Right lobe of liver (tissue), 6 donors: ENCODE data around the gene YAP1. TPM values are rescaled to one million over a fixed set of nuclear protein-coding genes. Genes with fewer than 3 reads are reported as not detected.
"Not testable (repeated sequence)": the region's sequence is repeated elsewhere in the genome, so short reads cannot be mapped to it uniquely, and the experiment has no call there.

ENCODE experiments used
- ATAC-seq, 4 donors: fragments of 200-7000 bp; cut with Tn5 transposase; one replicate each; pipeline ENCODE4 v1.9.1; 2020; ENCODE audit warnings: mild to moderate bottlenecking in 4 of 4, moderate library complexity in 4 of 4
- DNase-seq, 3 donors: peaks; one replicate each; pipeline ENCODE4 v3.0.0-alpha.2; 2020
- H3K27ac ChIP-seq, 3 donors: fragments of 200-600 bp; one replicate each; pipeline ENCODE4 v1.8.0; 2022
- H3K27me3 ChIP-seq, 2 donors: fragments of 200-600 bp; one replicate each; pipeline ENCODE4 v1.8.0; 2022
- H3K36me3 ChIP-seq, 4 donors: fragments of 200-600 bp; sonication (generic) in 1 of 4; one replicate each; pipeline versions ENCODE4 v1.5.1 to v1.8.0; 2017 to 2022; ENCODE audit warnings: control low read depth in 1 of 4
- H3K4me1 ChIP-seq, 4 donors: fragments of 200-600 bp; sonication (generic) in 1 of 4; one replicate each; pipeline versions ENCODE4 v1.5.1 to v1.8.0; 2017 to 2022; ENCODE audit warnings: control low read depth in 1 of 4
- H3K4me3 ChIP-seq, 3 donors: fragments of 200-600 bp; one replicate each; pipeline ENCODE4 v1.8.0; 2022
- H3K9me3 ChIP-seq, 4 donors: fragments of 200-600 bp; sonication (generic) in 1 of 4; one replicate each; pipeline versions ENCODE4 v1.5.1 to v1.8.0; 2017 to 2022; ENCODE audit warnings: control low read depth in 1 of 4
- POLR2A ChIP-seq: fragments of 450-650 bp; IDR thresholded peaks from one replicate; pipeline ENCODE4 v1.6.1; 2017; ENCODE audit warnings: antibody characterized with exemption, mild to moderate bottlenecking
- WGBS: methylation state at CpG from one replicate; pipeline ENCODE4 v1.1.6; 2018; ENCODE audit warnings: low coverage, low lambda C conversion rate; ENCODE audit not compliant: insufficient coverage; ENCODE audit errors: missing lambda C conversion rate; 5-methylcytosine and 5-hydroxymethylcytosine counted together
- intact Hi-C, 2 donors: fragments of 100-400 bp; cut with DNase I; formaldehyde crosslinking; loops; one replicate each; pipeline versions ENCODE4 v1.11.2 to v1.14.1; 2022
- total RNA-seq, 6 experiments: library from RNA; depleted of rRNA in 2 of 6; stranded (reverse); fragments of >200 nt in 2 of 6; fragmentation: NEBNext Ultra II Directional in 3 of 6; extraction: Animal tissue kit (Norgen Biotek cat#: 25700) in 3 of 6; gene quantifications; one replicate each; pipeline versions ENCODE4 v1.1.0 to v1.2.4, GENCODE V29; 2016 to 2023
- TF ChIP-seq, protein P1 (sequence below), 4 donors: fragments of 200-600 bp in 3 of 4; fragments of 450-650 bp in 1 of 4; IDR thresholded peaks; one replicate each; pipeline versions ENCODE4 v1.5.1 to v1.8.0; 2016 to 2022; ENCODE audit warnings: antibody characterized with exemption in 4 of 4, mild to moderate bottlenecking in 2 of 4
- donor health status: DM: no; HTN: yes; CAD: no.
- donor health status: DM: no; HTN: no; CAD: no.
- donor health status: DM: no; HTN: no; CAD: no.
- donor health status: DM: no; HTN: yes; CAD: no.
- donor health status: DM: no; HTN: yes; CAD: no.

Gene YAP1
- total RNA-seq, 6 experiments from 2014 or later, result 17.9 to 60.5 (median 36.3) TPM

DNA sequence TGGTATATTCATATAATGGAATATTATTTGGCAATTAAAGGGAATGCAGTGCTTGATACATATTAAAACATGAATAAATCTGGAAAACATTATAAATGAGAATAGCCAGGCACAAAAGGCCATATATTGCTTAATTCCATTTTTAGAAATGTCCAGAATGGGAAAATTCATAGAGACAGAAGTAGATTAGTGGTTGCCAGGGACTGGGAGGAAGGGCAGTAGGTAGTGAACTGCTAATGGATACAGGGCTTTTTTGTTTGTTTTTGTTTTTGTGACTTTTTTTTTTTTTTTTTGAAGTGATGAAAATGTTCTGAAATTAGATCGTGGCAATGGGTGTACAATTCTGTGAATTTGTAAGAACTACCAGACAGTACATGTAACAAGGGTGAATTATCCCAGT lies 86.1 kb downstream of the YAP1 start:
- WGBS, result 92% methylated on average over 1 of the region's 1 CpG
- H3K4me1 ChIP-seq, result peaks cover 0 to 29% (median 5%) of the 10 kb centered on the region in 4 donors
- intact Hi-C loops, result no loop called here

DNA sequence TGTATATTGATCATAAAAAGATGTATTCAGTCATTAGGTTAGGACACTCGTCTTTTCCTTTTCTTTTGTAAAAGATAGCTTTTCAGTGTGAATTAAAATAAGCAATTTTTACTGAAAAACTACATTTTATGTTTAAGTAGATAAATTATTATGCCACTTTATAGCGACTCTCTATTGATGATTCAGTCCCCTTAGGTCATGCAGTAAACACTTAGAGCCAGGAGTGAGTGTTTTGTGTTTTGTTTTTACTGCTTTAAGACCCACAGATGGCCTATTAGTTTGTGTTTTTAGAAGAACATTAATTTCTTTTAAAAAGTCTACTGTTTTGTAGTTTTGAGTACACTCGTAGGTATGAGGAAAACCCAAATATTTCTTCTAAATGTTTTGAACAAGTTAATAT lies 86.6 kb downstream of the YAP1 start:
- H3K4me3 ChIP-seq, result no peak overlapping the region
- intact Hi-C loops, result no loop called here
- H3K27ac ChIP-seq, result no peak overlapping the region
- ATAC-seq (no peak), DNase-seq (no peak)
- TF ChIP-seq POLR2A, result no peak
- TF ChIP-seq, protein P1, sequence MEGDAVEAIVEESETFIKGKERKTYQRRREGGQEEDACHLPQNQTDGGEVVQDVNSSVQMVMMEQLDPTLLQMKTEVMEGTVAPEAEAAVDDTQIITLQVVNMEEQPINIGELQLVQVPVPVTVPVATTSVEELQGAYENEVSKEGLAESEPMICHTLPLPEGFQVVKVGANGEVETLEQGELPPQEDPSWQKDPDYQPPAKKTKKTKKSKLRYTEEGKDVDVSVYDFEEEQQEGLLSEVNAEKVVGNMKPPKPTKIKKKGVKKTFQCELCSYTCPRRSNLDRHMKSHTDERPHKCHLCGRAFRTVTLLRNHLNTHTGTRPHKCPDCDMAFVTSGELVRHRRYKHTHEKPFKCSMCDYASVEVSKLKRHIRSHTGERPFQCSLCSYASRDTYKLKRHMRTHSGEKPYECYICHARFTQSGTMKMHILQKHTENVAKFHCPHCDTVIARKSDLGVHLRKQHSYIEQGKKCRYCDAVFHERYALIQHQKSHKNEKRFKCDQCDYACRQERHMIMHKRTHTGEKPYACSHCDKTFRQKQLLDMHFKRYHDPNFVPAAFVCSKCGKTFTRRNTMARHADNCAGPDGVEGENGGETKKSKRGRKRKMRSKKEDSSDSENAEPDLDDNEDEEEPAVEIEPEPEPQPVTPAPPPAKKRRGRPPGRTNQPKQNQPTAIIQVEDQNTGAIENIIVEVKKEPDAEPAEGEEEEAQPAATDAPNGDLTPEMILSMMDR (IDR thresholded peaks at IDR 0.05), result no peak
- no peaks in the 10 kb centered on the region for H3K9me3 ChIP-seq
- H3K36me3 ChIP-seq, result no peaks in the 10 kb centered on the region
- H3K27me3 ChIP-seq, result no peaks in the 10 kb centered on the region
- H3K4me1 ChIP-seq, result peaks cover 0 to 29% (median 4%) of the 10 kb centered on the region in 4 donors
- WGBS, result 86% methylated on average over 3 of the region's 3 CpGs

More for the DNA sequence above, 86.1 kb downstream of the YAP1 start:
- H3K27ac ChIP-seq, result no peak overlapping the region
- no peaks in the 10 kb centered on the region for H3K9me3 ChIP-seq
- ATAC-seq, result no peak
- H3K4me3 ChIP-seq, result no peak overlapping the region
- DNase-seq, result no peak
- TF ChIP-seq POLR2A, result no peak
- TF ChIP-seq, protein P1 (IDR thresholded peaks at IDR 0.05), result no peak
- no peaks in the 10 kb centered on the region for H3K27me3 ChIP-seq
- no peaks in the 10 kb centered on the region for H3K36me3 ChIP-seq

DNA sequence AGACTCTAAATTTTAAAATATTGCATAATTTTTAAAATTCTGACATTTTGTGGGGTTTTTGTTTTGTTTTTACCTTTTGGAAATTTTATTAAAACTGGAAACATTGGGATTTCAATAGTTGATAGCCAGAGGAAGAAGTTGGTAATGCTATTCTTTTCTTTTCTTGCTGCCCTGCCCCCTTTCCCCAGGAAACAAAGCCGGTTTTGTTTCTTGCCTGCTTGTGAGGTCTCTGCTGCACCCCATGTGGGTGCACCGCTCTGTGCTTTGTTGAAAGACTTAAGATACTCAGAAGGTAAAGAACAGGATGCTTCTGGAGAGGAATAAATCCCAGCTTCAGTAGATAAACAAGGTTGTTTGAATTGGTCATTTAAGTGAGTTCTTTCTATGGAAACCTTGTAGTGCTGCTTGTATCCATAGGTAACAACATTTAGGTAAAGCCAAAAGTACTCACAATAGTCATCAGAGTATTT lies 87.5 kb downstream of the YAP1 start:
- DNase-seq (no peak), ATAC-seq (no peak)
- intact Hi-C loops, result no loop called here
- no peak overlapping the region for H3K27ac ChIP-seq
- H3K4me1 ChIP-seq, result peaks cover 0 to 21% (median 4%) of the 10 kb centered on the region in 4 donors
- 76% methylated on average over 2 of the region's 2 CpGs for WGBS
- H3K27me3 ChIP-seq, result no peaks in the 10 kb centered on the region
- H3K9me3 ChIP-seq, result no peaks in the 10 kb centered on the region
- H3K36me3 ChIP-seq, result no peaks in the 10 kb centered on the region
- H3K4me3 ChIP-seq, result no peak overlapping the region
- TF ChIP-seq, protein P1 (IDR thresholded peaks at IDR 0.05), result no peak
- no peak for TF ChIP-seq POLR2A

DNA sequence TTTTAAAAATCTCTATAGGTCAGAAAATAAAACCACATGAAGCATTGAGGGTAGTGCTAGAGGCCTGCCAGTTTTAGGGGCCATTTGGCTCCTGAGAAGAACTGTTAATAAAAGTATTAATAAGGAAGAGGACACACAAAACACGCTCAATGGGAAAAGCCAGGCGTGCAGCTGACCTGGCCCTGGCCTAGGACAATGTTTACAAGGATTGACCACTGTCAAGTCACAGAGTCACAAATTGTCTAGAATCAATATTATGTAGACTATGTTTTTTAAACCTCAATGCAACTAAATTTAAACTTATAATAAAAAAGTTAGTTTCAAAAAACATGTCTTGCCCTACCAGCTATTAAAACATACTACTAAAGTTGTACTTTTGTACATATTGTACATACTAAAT lies 89.4 kb downstream of the YAP1 start:
- no peak overlapping the region for H3K4me3 ChIP-seq
- H3K9me3 ChIP-seq, result no peaks in the 10 kb centered on the region
- TF ChIP-seq, protein P1 (IDR thresholded peaks at IDR 0.05), result no peak
- TF ChIP-seq POLR2A, result no peak
- H3K4me1 ChIP-seq, result peaks cover 0 to 13% (median 4%) of the 10 kb centered on the region in 4 donors
- peak in 3 of 4 donors; percentile 38 to 52 (median 42) for ATAC-seq
- DNase-seq, result no peak
- no peaks in the 10 kb centered on the region for H3K27me3 ChIP-seq
- intact Hi-C loops, result no loop called here
- no peak overlapping the region for H3K27ac ChIP-seq
- no peaks in the 10 kb centered on the region for H3K36me3 ChIP-seq
- WGBS, result 52% methylated on average over 2 of the region's 2 CpGs

DNA sequence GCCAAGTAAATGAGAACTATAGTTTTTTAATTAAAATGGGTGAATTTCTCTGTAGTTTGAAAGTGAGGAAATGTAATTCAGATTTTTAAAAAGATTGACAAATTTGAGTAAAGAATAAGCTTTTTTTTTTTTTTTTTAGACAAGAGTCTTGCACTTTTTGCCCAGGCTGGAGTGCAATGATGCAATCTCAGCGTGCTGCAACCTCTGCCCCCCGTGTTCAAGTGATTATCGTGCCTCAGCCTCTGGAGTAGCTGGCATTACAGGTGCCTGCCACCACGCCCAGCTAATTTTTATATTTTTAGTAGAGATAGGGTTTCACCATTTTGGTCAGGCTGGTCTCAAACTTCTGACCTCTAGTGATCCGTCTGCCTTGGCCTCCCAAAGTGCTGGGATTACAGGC lies 90.1 kb downstream of the YAP1 start:
- peaks cover 0 to 13% (median 4%) of the 10 kb centered on the region in 4 donors for H3K4me1 ChIP-seq
- intact Hi-C loops, H3K27me3 ChIP-seq, H3K27ac ChIP-seq, H3K9me3 ChIP-seq, H3K4me3 ChIP-seq, H3K36me3 ChIP-seq: not testable (repeated sequence)
- DNase-seq (peak; percentile 30 to 68 (median 68)), ATAC-seq (peak in 3 of 4 donors; percentile 75 to 86 (median 81))
- WGBS, result 36% methylated on average over 5 of the region's 5 CpGs
